ENCODE data around the gene PUM2. TPM values are rescaled to one million over a fixed set of nuclear protein-coding genes. Genes with fewer than 3 reads are reported as not detected.

The PUM2 gene
- total RNA-seq, 1 donor from 2014 or later = 70.0 TPM

DNA sequence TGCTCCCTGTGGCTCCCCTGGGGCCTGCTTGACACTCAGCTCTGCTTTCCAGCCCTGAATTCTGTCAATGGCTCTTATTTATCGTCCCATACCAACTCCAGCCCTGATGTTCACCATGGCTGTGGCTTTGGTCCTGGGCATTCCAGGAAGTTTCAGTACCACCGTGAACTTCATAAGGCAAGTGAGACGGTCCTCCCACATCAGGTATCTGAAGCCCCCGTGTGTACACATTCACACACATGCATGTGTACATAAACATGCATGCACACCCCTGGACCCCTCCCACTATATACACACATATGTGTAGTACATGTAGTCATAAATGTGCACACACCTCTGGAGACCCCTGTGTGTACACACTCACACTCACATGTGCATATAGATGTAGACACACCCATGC is 43.3 kb upstream of the PUM2 start:
- H3K36me3 Mint-ChIP-seq (ENCODE audit: low read depth) = no peaks in the 10 kb centered on the region
- no peak overlapping the region for H3K27ac Mint-ChIP-seq (ENCODE audit: unreplicated experiment)
- no peaks in the 10 kb centered on the region for H3K9me3 Mint-ChIP-seq (ENCODE audit: low read depth)
- peaks cover 12% of the 10 kb centered on the region for H3K27me3 Mint-ChIP-seq (ENCODE audit: low read depth)
- no peak overlapping the region for H3K4me3 Mint-ChIP-seq (ENCODE audit: unreplicated experiment)
- TF ChIP-seq, protein P1, sequence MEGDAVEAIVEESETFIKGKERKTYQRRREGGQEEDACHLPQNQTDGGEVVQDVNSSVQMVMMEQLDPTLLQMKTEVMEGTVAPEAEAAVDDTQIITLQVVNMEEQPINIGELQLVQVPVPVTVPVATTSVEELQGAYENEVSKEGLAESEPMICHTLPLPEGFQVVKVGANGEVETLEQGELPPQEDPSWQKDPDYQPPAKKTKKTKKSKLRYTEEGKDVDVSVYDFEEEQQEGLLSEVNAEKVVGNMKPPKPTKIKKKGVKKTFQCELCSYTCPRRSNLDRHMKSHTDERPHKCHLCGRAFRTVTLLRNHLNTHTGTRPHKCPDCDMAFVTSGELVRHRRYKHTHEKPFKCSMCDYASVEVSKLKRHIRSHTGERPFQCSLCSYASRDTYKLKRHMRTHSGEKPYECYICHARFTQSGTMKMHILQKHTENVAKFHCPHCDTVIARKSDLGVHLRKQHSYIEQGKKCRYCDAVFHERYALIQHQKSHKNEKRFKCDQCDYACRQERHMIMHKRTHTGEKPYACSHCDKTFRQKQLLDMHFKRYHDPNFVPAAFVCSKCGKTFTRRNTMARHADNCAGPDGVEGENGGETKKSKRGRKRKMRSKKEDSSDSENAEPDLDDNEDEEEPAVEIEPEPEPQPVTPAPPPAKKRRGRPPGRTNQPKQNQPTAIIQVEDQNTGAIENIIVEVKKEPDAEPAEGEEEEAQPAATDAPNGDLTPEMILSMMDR (IDR thresholded peaks at IDR 0.05) = no peak
- peaks cover under 1% of the 10 kb centered on the region for H3K4me1 Mint-ChIP-seq (ENCODE audit: low read depth)
- no peak for DNase-seq (ENCODE audit: low spot score)

DNA sequence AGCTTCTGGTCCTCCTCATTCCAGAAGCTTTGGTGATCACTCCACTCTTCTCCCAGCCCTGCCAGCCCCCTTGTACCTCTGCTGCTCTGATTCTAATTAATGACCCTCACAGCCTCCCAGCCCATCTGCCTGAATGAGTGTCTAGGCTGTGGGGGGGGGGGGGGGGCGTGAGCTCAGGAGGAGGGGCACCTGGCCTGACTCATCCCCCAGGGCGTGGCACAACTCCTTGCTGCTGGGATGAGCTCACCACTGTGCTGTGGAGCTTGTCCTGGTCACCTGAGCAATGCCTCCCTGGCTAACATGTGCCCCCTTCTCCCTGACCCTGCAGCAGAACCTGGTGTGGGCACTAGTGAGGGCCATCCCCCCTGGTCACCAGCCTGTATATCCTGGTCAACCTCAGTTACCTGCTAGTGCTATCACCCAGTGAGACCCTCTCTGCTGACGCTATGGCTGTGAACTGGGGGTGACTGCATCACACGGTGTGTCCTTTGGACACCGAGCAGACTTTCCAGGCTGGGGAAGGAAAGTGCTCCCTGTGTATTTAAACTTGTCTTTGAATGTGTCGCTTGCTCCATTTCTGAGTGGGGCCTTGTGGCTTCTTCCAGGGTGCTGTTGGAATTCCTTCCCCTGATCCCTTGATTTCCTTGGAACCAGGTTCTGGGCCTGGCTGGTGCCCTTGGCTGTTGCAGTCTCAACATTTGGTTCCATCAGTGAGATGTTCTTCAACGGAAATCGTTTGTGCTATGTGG is 41.5 kb upstream of the PUM2 start:
- no peak for DNase-seq (ENCODE audit: low spot score)
- peaks cover 12% of the 10 kb centered on the region for H3K27me3 Mint-ChIP-seq (ENCODE audit: low read depth)
- no peak overlapping the region for H3K4me3 Mint-ChIP-seq (ENCODE audit: unreplicated experiment)
- H3K36me3 Mint-ChIP-seq (ENCODE audit: low read depth) = no peaks in the 10 kb centered on the region
- H3K4me1 Mint-ChIP-seq (ENCODE audit: low read depth) = no peaks in the 10 kb centered on the region
- no peak overlapping the region for H3K27ac Mint-ChIP-seq (ENCODE audit: unreplicated experiment)
- no peaks in the 10 kb centered on the region for H3K9me3 Mint-ChIP-seq (ENCODE audit: low read depth)
- TF ChIP-seq, protein P1 (IDR thresholded peaks at IDR 0.05) = no peak

DNA sequence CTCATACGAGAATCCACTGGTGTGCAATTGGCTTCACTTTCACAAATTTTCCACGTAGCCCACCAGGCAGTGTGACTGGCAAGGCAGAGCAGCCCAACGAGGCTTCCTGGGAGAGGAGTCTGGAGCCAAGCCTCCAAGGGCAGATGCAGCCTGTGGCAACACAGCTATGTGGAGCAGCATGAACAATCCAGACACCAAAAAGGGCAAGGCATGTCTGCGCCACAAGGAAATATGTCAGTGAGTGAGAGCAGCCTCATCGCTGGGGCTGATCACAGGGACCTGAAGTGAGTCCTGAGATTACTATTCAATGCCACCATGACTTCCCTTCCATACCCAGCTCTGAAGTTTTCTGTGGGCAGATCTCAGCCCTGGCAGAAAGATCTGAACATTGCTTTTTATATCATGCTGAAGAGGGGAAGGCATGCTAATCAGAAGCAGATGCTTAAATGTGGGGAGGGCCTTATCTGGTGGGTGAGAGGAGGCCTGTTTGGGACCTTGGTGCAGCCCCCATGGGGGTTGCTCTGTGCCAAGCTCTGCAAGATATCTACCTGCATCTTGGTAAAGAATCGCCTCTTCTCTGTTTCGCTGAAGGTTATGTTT is 40.0 kb upstream of the PUM2 start:
- H3K36me3 Mint-ChIP-seq (ENCODE audit: low read depth) = no peaks in the 10 kb centered on the region
- no peak for DNase-seq (ENCODE audit: low spot score)
- no peak overlapping the region for H3K27ac Mint-ChIP-seq (ENCODE audit: unreplicated experiment)
- H3K4me3 Mint-ChIP-seq (ENCODE audit: unreplicated experiment) = no peak overlapping the region
- no peaks in the 10 kb centered on the region for H3K9me3 Mint-ChIP-seq (ENCODE audit: low read depth)
- TF ChIP-seq, protein P1 (IDR thresholded peaks at IDR 0.05) = no peak
- H3K27me3 Mint-ChIP-seq (ENCODE audit: low read depth) = peaks cover 5% of the 10 kb centered on the region
- no peaks in the 10 kb centered on the region for H3K4me1 Mint-ChIP-seq (ENCODE audit: low read depth)

DNA sequence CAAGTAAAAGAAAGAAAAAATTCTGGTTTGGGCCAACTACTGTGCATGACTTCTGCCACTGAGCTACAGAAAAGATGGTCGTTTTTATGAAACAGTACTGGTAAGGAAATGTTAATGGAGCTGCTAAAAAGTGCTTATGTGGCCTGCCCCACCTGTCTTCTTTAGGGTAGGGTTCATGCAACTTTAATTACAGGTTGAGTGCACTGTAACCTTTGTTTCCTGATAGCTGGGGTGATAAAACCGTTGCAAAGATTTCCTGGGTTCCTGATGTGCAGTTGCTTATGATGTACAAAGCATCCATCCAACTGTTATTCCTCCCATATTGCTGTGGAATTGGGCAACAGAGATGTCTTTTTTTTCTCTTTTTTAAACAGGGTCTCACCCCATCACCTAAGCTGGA is 34.3 kb upstream of the PUM2 start:
- H3K36me3 Mint-ChIP-seq (ENCODE audit: low read depth) = no peaks in the 10 kb centered on the region
- TF ChIP-seq, protein P1 (IDR thresholded peaks at IDR 0.05) = no peak
- peaks cover 7% of the 10 kb centered on the region for H3K4me1 Mint-ChIP-seq (ENCODE audit: low read depth)
- DNase-seq (ENCODE audit: low spot score) = no peak
- H3K4me3 Mint-ChIP-seq (ENCODE audit: unreplicated experiment) = no peak overlapping the region
- no peak overlapping the region for H3K27ac Mint-ChIP-seq (ENCODE audit: unreplicated experiment)
- H3K27me3 Mint-ChIP-seq (ENCODE audit: low read depth) = no peaks in the 10 kb centered on the region
- H3K9me3 Mint-ChIP-seq (ENCODE audit: low read depth) = no peaks in the 10 kb centered on the region

DNA sequence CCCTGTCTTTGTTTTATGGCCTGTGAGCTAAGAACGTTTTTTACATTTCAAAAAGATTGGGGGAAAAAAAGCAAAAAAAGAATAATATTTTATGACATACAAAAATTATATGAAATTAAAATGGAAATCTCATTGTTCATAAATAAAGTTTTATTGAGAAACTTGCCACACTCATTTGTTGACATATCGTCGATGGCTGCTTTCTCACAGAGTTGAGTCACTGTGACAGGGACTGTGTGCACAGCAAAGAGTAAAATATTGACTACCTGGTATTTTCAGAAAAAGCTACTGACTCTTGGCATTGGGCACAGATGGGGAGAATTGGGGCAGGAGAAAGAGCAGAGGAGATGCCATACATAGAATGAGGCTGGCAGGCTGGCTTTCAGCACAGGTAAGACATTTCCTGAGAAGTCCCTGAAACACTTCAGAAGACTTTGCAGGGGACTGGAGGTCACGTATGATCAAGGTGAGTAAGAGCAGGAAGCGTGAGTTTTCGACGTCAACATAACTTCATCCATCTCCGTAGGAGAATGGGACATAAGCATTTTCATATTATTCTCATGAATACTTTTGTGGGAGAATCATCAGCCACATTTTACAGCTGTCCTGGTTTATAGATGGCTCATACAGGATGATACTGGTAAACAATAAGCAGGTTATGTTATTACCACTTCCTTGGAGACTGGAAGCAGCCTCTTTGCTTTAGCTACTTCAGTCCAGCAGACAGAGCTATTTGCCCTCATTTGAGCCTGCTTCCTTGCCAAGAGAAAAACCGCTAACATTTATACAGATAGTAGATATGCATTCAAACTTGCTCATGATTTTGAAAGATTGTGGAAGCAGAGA is 32.5 kb upstream of the PUM2 start:
- H3K9me3 Mint-ChIP-seq (ENCODE audit: low read depth) = no peaks in the 10 kb centered on the region
- no peaks in the 10 kb centered on the region for H3K36me3 Mint-ChIP-seq (ENCODE audit: low read depth)
- TF ChIP-seq, protein P1 (IDR thresholded peaks at IDR 0.05) = no peak
- peaks cover 13% of the 10 kb centered on the region for H3K4me1 Mint-ChIP-seq (ENCODE audit: low read depth)
- peaks cover 2% of the 10 kb centered on the region for H3K27me3 Mint-ChIP-seq (ENCODE audit: low read depth)
- H3K4me3 Mint-ChIP-seq (ENCODE audit: unreplicated experiment) = no peak overlapping the region
- H3K27ac Mint-ChIP-seq (ENCODE audit: unreplicated experiment) = no peak overlapping the region
- DNase-seq (ENCODE audit: low spot score) = no peak
